Astrocyte (in vitro differentiated cells and primary cell): ENCODE results near the gene ABCC9. TPM values are rescaled to one million over a fixed set of nuclear protein-coding genes. Genes with fewer than 3 reads are reported as not detected.

ENCODE experiments used
- DNase-seq: peaks from one replicate; pipeline ENCODE4 v3.0.0-alpha.2; 2010; ENCODE audit warnings: low read depth
- FAIRE-seq: peaks from 2 replicates; lab custom pipeline; 2011; peaks lifted over from hg19 to GRCh38; lab: Jason Lieb, UNC
- H2AFZ ChIP-seq: 2 replicates; pipeline ENCODE4 v1.6.0; 2012; ENCODE audit warnings: low read depth, low read length, inconsistent platforms
- H3K27ac ChIP-seq: 2 replicates; pipeline ENCODE4 v1.5.1; 2011; ENCODE audit warnings: low read depth, low read length, inconsistent platforms
- H3K27me3 ChIP-seq: 2 replicates; pipeline ENCODE4 v1.6.0; 2011; ENCODE audit warnings: low read length, inconsistent platforms; ENCODE audit not compliant: insufficient read depth
- H3K36me3 ChIP-seq: 2 replicates; pipeline ENCODE4 v1.5.1; 2011; ENCODE audit warnings: low read length, inconsistent platforms; ENCODE audit not compliant: insufficient read depth
- H3K4me1 ChIP-seq: 2 replicates; pipeline ENCODE4 v1.5.1; 2011; ENCODE audit warnings: low read length, inconsistent platforms; ENCODE audit not compliant: insufficient read depth
- H3K4me2 ChIP-seq: 2 replicates; pipeline ENCODE4 v1.6.0; 2012; ENCODE audit warnings: low read length, inconsistent platforms
- H3K4me3 ChIP-seq: 2 replicates; pipeline ENCODE4 v1.5.1; 2011; ENCODE audit warnings: low read depth, mild to moderate bottlenecking, low read length, inconsistent platforms; ENCODE audit not compliant: insufficient read depth
- H3K79me2 ChIP-seq: 2 replicates; pipeline ENCODE4 v1.6.0; 2012; ENCODE audit warnings: mild to moderate bottlenecking, low read length, inconsistent platforms; ENCODE audit not compliant: insufficient read depth
- H3K9ac ChIP-seq: 2 replicates; pipeline ENCODE4 v1.6.0; 2012; ENCODE audit warnings: mild to moderate bottlenecking, low read length, inconsistent platforms
- H3K9me3 ChIP-seq: 2 replicates; pipeline ENCODE4 v1.5.1; 2012; ENCODE audit warnings: low read depth, mild to moderate bottlenecking, low read length, inconsistent platforms; ENCODE audit not compliant: insufficient read depth
- H4K20me1 ChIP-seq: 2 replicates; pipeline ENCODE4 v1.6.0; 2012; ENCODE audit warnings: low read length, inconsistent platforms; ENCODE audit not compliant: insufficient read depth
- H3K27ac Mint-ChIP-seq: one replicate; pipeline ENCODE4 v1.8.0; 2021; ENCODE audit warnings: mild to moderate bottlenecking, mixed read lengths; ENCODE audit not compliant: unreplicated experiment
- H3K27me3 Mint-ChIP-seq: one replicate; pipeline ENCODE4 v1.8.0; 2021; ENCODE audit warnings: low read depth, mixed read lengths; ENCODE audit not compliant: unreplicated experiment
- H3K36me3 Mint-ChIP-seq: one replicate; pipeline ENCODE4 v1.8.0; 2021; ENCODE audit warnings: low read depth, mixed read lengths; ENCODE audit not compliant: unreplicated experiment
- H3K4me1 Mint-ChIP-seq: one replicate; pipeline ENCODE4 v1.8.0; 2021; ENCODE audit warnings: low read depth, mixed read lengths; ENCODE audit not compliant: unreplicated experiment
- H3K4me3 Mint-ChIP-seq: one replicate; pipeline ENCODE4 v1.8.0; 2021; ENCODE audit warnings: mild to moderate bottlenecking, moderate library complexity, mixed read lengths; ENCODE audit not compliant: unreplicated experiment
- H3K9me3 Mint-ChIP-seq: one replicate; pipeline ENCODE4 v1.8.0; 2021; ENCODE audit warnings: mild to moderate bottlenecking, mixed read lengths; ENCODE audit not compliant: unreplicated experiment
- CTCF ChIP-seq: IDR thresholded peaks from 2 replicates; pipeline ENCODE4 v1.5.1; 2011; ENCODE audit warnings: low read depth, mild to moderate bottlenecking, inconsistent platforms, low read length, moderate library complexity; ENCODE audit not compliant: insufficient read depth
- EZH2 ChIP-seq: IDR thresholded peaks from 2 replicates; pipeline ENCODE4 v1.6.1; 2012; ENCODE audit warnings: mild to moderate bottlenecking, low read length, inconsistent platforms; ENCODE audit not compliant: insufficient read depth
- total RNA-seq: library from RNA; stranded (reverse); gene quantifications from 2 replicates; pipeline ENCODE4 v1.2.1, GENCODE V29; 2021

ABCC9 gene
- total RNA-seq, 1 donor from 2014 or later: 0.36 TPM

- Mint-ChIP-seq H3K4me3 (no peak overlapping the region), H3K27ac (no peak overlapping the region), H3K27me3 (peaks cover 2% of the 10 kb centered on the region), H3K4me1 (no peaks in the 10 kb centered on the region), H3K9me3 (no peaks in the 10 kb centered on the region), H3K36me3 (no peaks in the 10 kb centered on the region)
- no peak for FAIRE-seq
- no peaks in the 10 kb centered on the region for H3K9me3 ChIP-seq
- no peak overlapping the region for H3K4me2 ChIP-seq
- no peaks in the 10 kb centered on the region for H3K27me3 ChIP-seq
- no peak for DNase-seq
- no peaks in the 10 kb centered on the region for H4K20me1 ChIP-seq
- H3K79me2 ChIP-seq: no peaks in the 10 kb centered on the region
- no peaks in the 10 kb centered on the region for H3K4me1 ChIP-seq
- H3K9ac ChIP-seq: no peak overlapping the region
- no peak overlapping the region for H3K27ac ChIP-seq
- TF ChIP-seq EZH2 (no peak), CTCF (no peak)
- H3K36me3 ChIP-seq: no peaks in the 10 kb centered on the region
- H2AFZ ChIP-seq: no peak overlapping the region
- no peak overlapping the region for H3K4me3 ChIP-seq
These were observed 160.4 kb downstream of the ABCC9 start for GRCh38 chr12:21780786-21781185.

- DNase-seq: no peak
- Histone ChIP-seq H3K79me2 (no peaks in the 10 kb centered on the region), H2AFZ (no peak overlapping the region), H3K27ac (no peak overlapping the region), H3K4me1 (peaks cover 8% of the 10 kb centered on the region), H3K4me2 (no peak overlapping the region), H3K4me3 (no peak overlapping the region), H3K27me3 (no peaks in the 10 kb centered on the region), H3K9me3 (no peaks in the 10 kb centered on the region), H3K36me3 (no peaks in the 10 kb centered on the region), H4K20me1 (no peaks in the 10 kb centered on the region), H3K9ac (no peak overlapping the region)
- H3K27ac Mint-ChIP-seq: no peak overlapping the region
- TF ChIP-seq EZH2 (no peak), CTCF (no peak)
- peaks cover 2% of the 10 kb centered on the region for H3K4me1 Mint-ChIP-seq
- FAIRE-seq: no peak
- no peak overlapping the region for H3K4me3 Mint-ChIP-seq
- peaks cover 16% of the 10 kb centered on the region for H3K27me3 Mint-ChIP-seq
- H3K36me3 Mint-ChIP-seq: no peaks in the 10 kb centered on the region
- no peaks in the 10 kb centered on the region for H3K9me3 Mint-ChIP-seq
These were observed 165.1 kb downstream of the ABCC9 start for GRCh38 chr12:21776175-21776574.

- no peak for FAIRE-seq
- Histone ChIP-seq H3K79me2 (no peaks in the 10 kb centered on the region), H2AFZ (peak overlapping the region; percentile 9), H4K20me1 (no peaks in the 10 kb centered on the region), H3K27ac (no peak overlapping the region), H3K9me3 (no peaks in the 10 kb centered on the region), H3K9ac (peak overlapping the region; percentile 40), H3K27me3 (no peaks in the 10 kb centered on the region), H3K36me3 (no peaks in the 10 kb centered on the region), H3K4me1 (peaks cover 8% of the 10 kb centered on the region), H3K4me2 (peak overlapping the region; percentile 86), H3K4me3 (peak overlapping the region; percentile 47)
- no peak for DNase-seq
- Mint-ChIP-seq H3K36me3 (no peaks in the 10 kb centered on the region), H3K4me3 (peak overlapping the region; percentile 76), H3K27me3 (peaks cover 16% of the 10 kb centered on the region), H3K4me1 (peaks cover 2% of the 10 kb centered on the region), H3K9me3 (no peaks in the 10 kb centered on the region), H3K27ac (no peak overlapping the region)
- TF ChIP-seq EZH2 (no peak), CTCF (no peak)
These were observed 165.9 kb downstream of the ABCC9 start for GRCh38 chr12:21775133-21775820.
